GM12873 (cell line): ENCODE data around the gene BORCS5.

Source experiments
- CTCF ChIP-seq: IDR thresholded peaks from 2 replicates; pipeline ENCODE4 v1.5.1; 2012; ENCODE audit warnings: low read depth, mild to moderate bottlenecking, moderate library complexity, low read length, control low read depth; ENCODE audit not compliant: insufficient read depth; ENCODE audit errors: missing control alignments

Gene BORCS5

GRCh38 chr12:12491606-12492005 lies 134.7 kb downstream of the BORCS5 start:
- no peak for TF ChIP-seq CTCF

GRCh38 chr12:12492547-12492946 lies 135.7 kb downstream of the BORCS5 start:
- TF ChIP-seq CTCF, result no peak

- no peak for TF ChIP-seq CTCF
Measured at GRCh38 chr12:12495536-12495935, 138.7 kb downstream of the BORCS5 start.

GRCh38 chr12:12498210-12498609 lies 141.3 kb downstream of the BORCS5 start:
- TF ChIP-seq CTCF, result no peak

GRCh38 chr12:12499909-12500604 lies 143.2 kb downstream of the BORCS5 start:
- no peak for TF ChIP-seq CTCF

GRCh38 chr12:12501121-12501520 lies 144.2 kb downstream of the BORCS5 start:
- no peak for TF ChIP-seq CTCF

- no peak for TF ChIP-seq CTCF
Measured at GRCh38 chr12:12502815-12503151, 145.9 kb downstream of the BORCS5 start.
